ENCODE data around the gene DRC7. TPM values are rescaled to one million over a fixed set of nuclear protein-coding genes. Genes with fewer than 3 reads are reported as not detected.
A peak's percentile ranks its signal among the peaks of the same experiment; 100 is the strongest.

Gene DRC7
- total RNA-seq, 1 donor from 2014 or later, result 0.41 TPM

GRCh38 chr16:57694231-57694724 lies 328 bp upstream of the DRC7 start:
- TF ChIP-seq EZH2 (IDR thresholded peaks at IDR 0.05) (no peak), CTCF (IDR thresholded peaks at IDR 0.05) (no peak), EZH2phosphoT487 (IDR thresholded peaks at IDR 0.05) (no peak)
- Histone ChIP-seq H4K20me1 (ENCODE audit: low read depth) (no peaks in the 10 kb centered on the region), H3K4me3 (peak overlapping the region; percentile 35), H2AFZ (replicated peaks) (no peak overlapping the region), H3K9me3 (ENCODE audit: low read depth) (no peaks in the 10 kb centered on the region), H3K4me1 (peaks cover 2% of the 10 kb centered on the region), H3K4me2 (peak overlapping the region; percentile 80), H3K79me2 (ENCODE audit: low read depth) (no peaks in the 10 kb centered on the region), H3K27ac (no peak overlapping the region), H3K36me3 (no peaks in the 10 kb centered on the region), H3K27me3 (no peaks in the 10 kb centered on the region), H3F3A (ENCODE audit: low read depth) (no peaks in the 10 kb centered on the region), H3K9ac (no peak overlapping the region)
- H3K27me3 Mint-ChIP-seq (ENCODE audit: insufficient read depth, low read depth), result peaks cover 7% of the 10 kb centered on the region
- DNase-seq (ENCODE audit: low spot score), result no peak
- H3K4me3 Mint-ChIP-seq, result peak overlapping the region; percentile 85
- H3K36me3 Mint-ChIP-seq, result no peaks in the 10 kb centered on the region
- H3K9me3 Mint-ChIP-seq, result no peaks in the 10 kb centered on the region
- H3K4me1 Mint-ChIP-seq, result peaks cover 20% of the 10 kb centered on the region
- H3K27ac Mint-ChIP-seq, result no peak overlapping the region

DNA sequence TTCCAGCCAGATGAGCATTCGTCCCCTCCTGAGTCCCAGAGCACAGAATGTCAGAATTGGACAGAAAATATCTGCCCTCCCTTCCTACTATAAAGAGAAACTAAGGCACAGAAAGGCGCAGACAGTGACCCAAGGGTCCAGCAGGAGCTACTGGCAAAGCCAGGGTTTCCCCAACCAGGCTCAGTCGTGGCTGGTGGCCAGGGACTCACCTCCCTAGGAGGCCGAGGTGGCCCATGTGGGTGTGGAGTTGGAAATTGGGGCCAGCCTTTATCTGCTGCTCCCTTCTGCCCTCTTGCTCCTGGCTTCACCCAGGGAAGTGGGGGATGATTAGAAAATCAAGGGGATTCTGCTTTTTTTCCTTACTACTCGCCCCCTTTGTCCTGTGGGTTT lies 1.1 kb downstream of the DRC7 start:
- Mint-ChIP-seq H3K27ac (no peak overlapping the region), H3K9me3 (no peaks in the 10 kb centered on the region), H3K27me3 (ENCODE audit: insufficient read depth, low read depth) (peaks cover 9% of the 10 kb centered on the region), H3K36me3 (no peaks in the 10 kb centered on the region), H3K4me1 (peaks cover 18% of the 10 kb centered on the region), H3K4me3 (peak overlapping the region; percentile 64)
- H3K4me3 ChIP-seq, result no peak overlapping the region
- no peaks in the 10 kb centered on the region for H3K9me3 ChIP-seq (ENCODE audit: low read depth)
- H3K27ac ChIP-seq, result no peak overlapping the region
- no peak overlapping the region for H3K9ac ChIP-seq
- no peak for DNase-seq (ENCODE audit: low spot score)
- H3K4me1 ChIP-seq, result peaks cover 3% of the 10 kb centered on the region
- H3F3A ChIP-seq (ENCODE audit: low read depth), result no peaks in the 10 kb centered on the region
- H2AFZ ChIP-seq (replicated peaks), result no peak overlapping the region
- no peaks in the 10 kb centered on the region for H4K20me1 ChIP-seq (ENCODE audit: low read depth)
- no peak overlapping the region for H3K4me2 ChIP-seq
- no peaks in the 10 kb centered on the region for H3K27me3 ChIP-seq
- no peaks in the 10 kb centered on the region for H3K36me3 ChIP-seq
- no peaks in the 10 kb centered on the region for H3K79me2 ChIP-seq (ENCODE audit: low read depth)
- TF ChIP-seq CTCF (IDR thresholded peaks at IDR 0.05) (no peak), EZH2 (IDR thresholded peaks at IDR 0.05) (no peak), EZH2phosphoT487 (IDR thresholded peaks at IDR 0.05) (no peak)

GRCh38 chr16:57696240-57696639 lies 1.6 kb downstream of the DRC7 start:
- Histone ChIP-seq H3K79me2 (ENCODE audit: low read depth) (no peaks in the 10 kb centered on the region), H3K4me2 (no peak overlapping the region), H3K36me3 (no peaks in the 10 kb centered on the region), H3K27ac (no peak overlapping the region), H3F3A (ENCODE audit: low read depth) (no peaks in the 10 kb centered on the region), H3K9me3 (ENCODE audit: low read depth) (no peaks in the 10 kb centered on the region), H4K20me1 (ENCODE audit: low read depth) (no peaks in the 10 kb centered on the region), H3K27me3 (no peaks in the 10 kb centered on the region), H3K4me1 (peaks cover 9% of the 10 kb centered on the region), H3K4me3 (no peak overlapping the region), H2AFZ (replicated peaks) (no peak overlapping the region), H3K9ac (no peak overlapping the region)
- Mint-ChIP-seq H3K36me3 (no peaks in the 10 kb centered on the region), H3K27me3 (ENCODE audit: insufficient read depth, low read depth) (peaks cover 9% of the 10 kb centered on the region), H3K4me3 (no peak overlapping the region), H3K27ac (no peak overlapping the region), H3K4me1 (peaks cover 24% of the 10 kb centered on the region), H3K9me3 (no peaks in the 10 kb centered on the region)
- no peak for DNase-seq (ENCODE audit: low spot score)
- no peak for TF ChIP-seq CTCF (IDR thresholded peaks at IDR 0.05)
- TF ChIP-seq EZH2 (IDR thresholded peaks at IDR 0.05), result no peak
- no peak for TF ChIP-seq EZH2phosphoT487 (IDR thresholded peaks at IDR 0.05)

Measured in neural progenitor cell (in vitro differentiated cells).